Lower leg skin (tissue), 4 donors: ENCODE measurements around the gene MT1X. TPM values are rescaled to one million over a fixed set of nuclear protein-coding genes. Genes with fewer than 3 reads are reported as not detected.

Experiments used
- DNase-seq, 2 donors: peaks; one replicate each; pipeline ENCODE4 v3.0.0-alpha.2; 2019; ENCODE audit warnings: low spot score in 2 of 2
- H3K4me3 ChIP-seq: fragments of 200-600 bp; sonication (generic); 2 replicates; pipeline ENCODE4 v1.5.1; 2017; ENCODE audit warnings: mild to moderate bottlenecking, low read depth; ENCODE audit not compliant: poor library complexity, severe bottlenecking
- POLR2A ChIP-seq, 2 donors: fragments of 450-650 bp; IDR thresholded peaks; one replicate each; pipeline ENCODE4 v1.6.1; 2016 to 2017; ENCODE audit warnings: antibody characterized with exemption in 2 of 2, mild to moderate bottlenecking in 1 of 2, moderate library complexity in 1 of 2
- WGBS, 2 donors: methylation state at CpG; one replicate each; pipeline ENCODE4 v1.1.5; 2018; 5-methylcytosine and 5-hydroxymethylcytosine counted together
- intact Hi-C: fragments of 100-400 bp; cut with DNase I; formaldehyde crosslinking; loops from one replicate; pipeline ENCODE4 v1.15.0; 2023; ENCODE audit warnings: low total_unique reads
- total RNA-seq, 4 donors: library from RNA; depleted of rRNA; stranded (reverse); fragments of >200 nt; gene quantifications; one replicate each; pipeline ENCODE4 v1.1.0, GENCODE V29; 2016
- TF ChIP-seq, protein P1 (sequence below), 3 donors: fragments of 450-650 bp; IDR thresholded peaks; one replicate each; pipeline ENCODE4 v1.5.1; 2016; ENCODE audit warnings: antibody characterized with exemption in 3 of 3, mild to moderate bottlenecking in 3 of 3, moderate library complexity in 2 of 3

The MT1X gene
- total RNA-seq, 4 donors from 2014 or later: 1,041 to 3,584 (median 2,610) TPM

DNA sequence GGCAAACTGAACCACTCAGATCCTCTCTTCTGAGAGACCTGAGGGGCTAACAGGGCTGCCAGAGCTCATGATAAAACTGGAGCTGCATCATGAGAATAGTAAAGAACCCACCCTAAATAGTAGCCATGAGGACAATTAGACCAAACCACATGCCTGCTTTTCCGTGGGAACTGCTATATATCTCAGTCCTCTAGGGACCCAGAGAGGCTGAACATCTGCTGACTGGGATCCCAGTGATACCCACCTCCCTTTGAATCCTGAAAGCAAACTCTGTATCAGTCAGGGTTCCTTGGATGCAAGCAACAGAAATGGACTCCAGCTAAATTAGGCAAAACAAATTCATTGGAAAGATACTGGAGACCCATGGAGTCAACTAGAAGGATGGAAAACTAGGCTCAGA, 6.5 kb downstream of the MT1X start:
- DNase-seq: no peak
- 62 to 74% methylated on average over 1 of the region's 1 CpG for WGBS, 2 donors
- no peak overlapping the region for H3K4me3 ChIP-seq
- no peak for TF ChIP-seq POLR2A (IDR thresholded peaks at IDR 0.05)
- TF ChIP-seq, protein P1, sequence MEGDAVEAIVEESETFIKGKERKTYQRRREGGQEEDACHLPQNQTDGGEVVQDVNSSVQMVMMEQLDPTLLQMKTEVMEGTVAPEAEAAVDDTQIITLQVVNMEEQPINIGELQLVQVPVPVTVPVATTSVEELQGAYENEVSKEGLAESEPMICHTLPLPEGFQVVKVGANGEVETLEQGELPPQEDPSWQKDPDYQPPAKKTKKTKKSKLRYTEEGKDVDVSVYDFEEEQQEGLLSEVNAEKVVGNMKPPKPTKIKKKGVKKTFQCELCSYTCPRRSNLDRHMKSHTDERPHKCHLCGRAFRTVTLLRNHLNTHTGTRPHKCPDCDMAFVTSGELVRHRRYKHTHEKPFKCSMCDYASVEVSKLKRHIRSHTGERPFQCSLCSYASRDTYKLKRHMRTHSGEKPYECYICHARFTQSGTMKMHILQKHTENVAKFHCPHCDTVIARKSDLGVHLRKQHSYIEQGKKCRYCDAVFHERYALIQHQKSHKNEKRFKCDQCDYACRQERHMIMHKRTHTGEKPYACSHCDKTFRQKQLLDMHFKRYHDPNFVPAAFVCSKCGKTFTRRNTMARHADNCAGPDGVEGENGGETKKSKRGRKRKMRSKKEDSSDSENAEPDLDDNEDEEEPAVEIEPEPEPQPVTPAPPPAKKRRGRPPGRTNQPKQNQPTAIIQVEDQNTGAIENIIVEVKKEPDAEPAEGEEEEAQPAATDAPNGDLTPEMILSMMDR (IDR thresholded peaks at IDR 0.05): no peak
- intact Hi-C loops: loop anchor here (10.0 kb wide), 1 partner anchor 84 kb away; the partner anchor contains the start of gene MT2A

DNA sequence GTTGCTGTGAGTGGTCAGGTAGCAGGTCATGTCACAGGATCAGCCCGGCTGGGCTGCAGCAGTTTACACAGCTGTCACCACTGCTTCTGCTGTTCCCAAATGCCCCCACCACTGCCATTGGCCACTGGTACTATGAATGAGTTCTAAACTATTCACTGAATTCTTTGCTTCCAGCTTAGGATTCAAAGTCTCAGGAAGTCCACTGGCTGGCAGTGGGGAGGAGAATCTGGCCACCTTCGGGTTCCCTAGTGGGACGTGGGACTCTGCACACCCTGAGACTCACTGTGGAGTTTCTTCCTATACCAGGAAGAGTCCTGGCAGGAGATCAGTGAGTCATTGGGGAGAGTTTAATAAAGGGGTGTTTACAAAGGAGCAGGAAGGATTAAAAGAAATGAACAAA, 6.9 kb downstream of the MT1X start:
- intact Hi-C loops: loop anchor here (10.0 kb wide), 1 partner anchor 84 kb away; the partner anchor contains the start of gene MT2A
- DNase-seq: no peak
- TF ChIP-seq POLR2A (IDR thresholded peaks at IDR 0.05): no peak
- TF ChIP-seq, protein P1 (IDR thresholded peaks at IDR 0.05): no peak
- H3K4me3 ChIP-seq: no peak overlapping the region
- WGBS, 2 donors: 64 to 65% methylated on average over 3 of the region's 3 CpGs

DNA sequence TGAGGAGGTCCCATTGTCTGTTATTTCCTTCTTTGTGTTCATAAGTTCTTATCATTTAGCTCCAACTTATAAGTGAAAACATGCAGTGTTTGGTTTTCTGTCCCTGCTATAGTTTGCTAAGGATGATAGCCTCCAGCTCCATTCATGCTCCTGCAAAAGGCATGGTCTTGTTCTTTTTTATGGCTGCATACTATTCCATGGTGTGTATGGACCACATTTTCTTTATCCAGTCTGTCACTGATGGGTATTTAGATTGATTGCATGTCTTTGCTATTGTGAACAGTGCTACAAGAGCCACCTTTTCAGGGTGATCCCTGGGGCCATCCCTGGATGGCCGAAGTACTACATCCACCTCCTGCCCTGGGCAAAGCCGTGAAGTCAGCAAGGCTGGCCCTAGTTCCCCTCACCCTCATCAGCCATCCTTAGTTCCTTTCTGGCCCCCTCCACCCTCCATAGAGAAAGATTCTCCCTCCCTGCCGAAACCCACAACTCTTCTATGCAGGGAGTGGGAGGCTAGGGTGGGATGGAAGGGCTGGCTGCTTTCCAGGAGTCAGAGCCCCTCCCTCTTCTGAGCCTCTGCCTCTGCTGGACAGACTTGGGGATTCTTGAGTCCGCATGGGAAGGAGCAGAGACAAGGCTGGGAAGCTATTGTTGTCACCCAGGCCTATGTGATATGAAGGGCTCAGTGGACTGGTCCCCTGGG, 8.3 kb downstream of the MT1X start:
- TF ChIP-seq, protein P1 (IDR thresholded peaks at IDR 0.05): no peak
- no peak for TF ChIP-seq POLR2A (IDR thresholded peaks at IDR 0.05)
- no peak overlapping the region for H3K4me3 ChIP-seq
- WGBS, 2 donors: 70 to 71% methylated on average over 4 of the region's 4 CpGs
- intact Hi-C loops: no loop called here
- no peak for DNase-seq

DNA sequence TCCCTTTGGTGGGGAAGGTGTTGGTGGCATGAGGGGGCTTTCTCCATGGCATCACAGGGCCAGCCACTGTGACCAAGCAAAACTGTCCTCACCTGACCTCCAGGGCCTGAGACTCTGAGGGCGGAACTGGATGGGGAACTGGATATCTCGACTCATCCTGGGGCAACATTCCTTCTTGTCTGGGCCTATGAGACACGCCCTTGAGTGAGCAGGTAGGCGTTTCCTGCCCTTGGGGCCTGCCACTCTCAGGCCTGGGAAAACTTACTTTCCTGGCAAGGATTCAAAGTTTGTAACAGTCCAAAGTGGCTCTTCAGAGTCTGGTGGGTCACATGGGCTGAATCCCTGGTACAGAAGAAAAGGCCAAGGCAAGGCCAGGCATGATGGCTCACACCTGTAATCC, 9.6 kb downstream of the MT1X start:
- TF ChIP-seq POLR2A (IDR thresholded peaks at IDR 0.05): no peak
- TF ChIP-seq, protein P1 (IDR thresholded peaks at IDR 0.05): no peak
- WGBS, 2 donors: 34 to 57% methylated on average over 4 of the region's 4 CpGs
- peak in 1 of 2 donors; percentile 71 for DNase-seq
- intact Hi-C loops: no loop called here
- no peak overlapping the region for H3K4me3 ChIP-seq

DNA sequence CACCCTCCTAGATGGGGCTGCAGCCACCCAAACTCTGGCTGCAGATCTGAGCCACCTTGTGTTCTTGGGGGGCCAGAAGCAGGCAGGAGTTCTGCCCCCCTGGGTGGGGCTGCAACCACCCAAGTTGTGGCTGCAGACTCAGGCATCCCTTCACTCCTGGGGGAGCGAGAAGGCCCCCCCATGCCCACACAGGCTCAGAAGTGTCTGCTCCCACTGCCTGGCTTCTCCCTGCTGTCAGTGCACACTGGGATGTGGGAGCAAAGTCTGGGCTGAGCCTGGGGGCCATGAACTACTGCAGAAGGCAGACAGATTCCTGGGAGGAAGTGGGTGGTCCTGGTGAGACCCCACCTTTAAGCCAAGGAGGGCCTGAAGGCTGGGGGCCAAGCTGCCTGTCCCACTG, 13.0 kb downstream of the MT1X start:
- intact Hi-C loops: no loop called here
- 60 to 100% methylated on average over 1 of the region's 1 CpG for WGBS, 2 donors
- TF ChIP-seq, protein P1 (IDR thresholded peaks at IDR 0.05): no peak
- TF ChIP-seq POLR2A (IDR thresholded peaks at IDR 0.05): no peak
- no peak for DNase-seq
- H3K4me3 ChIP-seq: no peak overlapping the region
